ENCODE data around the gene SCLY. TPM values are rescaled to one million over a fixed set of nuclear protein-coding genes. Genes with fewer than 3 reads are reported as not detected.

SCLY gene
- total and polyA plus RNA-seq, 2 experiments from 2014 or later: 16.6 to 25.2 TPM

GRCh38 chr2:238106698-238107524 lies 46.1 kb downstream of the SCLY start:
- peaks cover 11% of the 10 kb centered on the region for H3K4me1 ChIP-seq (ENCODE audit: low read depth)
- peak; percentile 17 for TF ChIP-seq CTCF (IDR thresholded peaks at IDR 0.05; ENCODE audit: low read depth, low read length)

GRCh38 chr2:238107525-238108422 lies 47.0 kb downstream of the SCLY start:
- DNase-seq (ENCODE audit: low read depth in 1 of 2, low spot score in 1 of 2): no peak
- TF ChIP-seq CTCF (IDR thresholded peaks at IDR 0.05; ENCODE audit: low read depth, low read length): no peak
- Histone ChIP-seq H3K9me3 (ENCODE audit: low read depth) (no peaks in the 10 kb centered on the region), H3K4me3 (no peak overlapping the region), H3K27ac (no peak overlapping the region), H3K4me1 (ENCODE audit: low read depth) (peaks cover 11% of the 10 kb centered on the region), H3K36me3 (no peaks in the 10 kb centered on the region), H3K27me3 (no peaks in the 10 kb centered on the region)

More at GRCh38 chr2:238106698-238107524, 46.1 kb downstream of the SCLY start:
- Histone ChIP-seq H3K27ac (no peak overlapping the region), H3K36me3 (no peaks in the 10 kb centered on the region), H3K9me3 (ENCODE audit: low read depth) (no peaks in the 10 kb centered on the region), H3K27me3 (no peaks in the 10 kb centered on the region), H3K4me3 (no peak overlapping the region)
- peak in 1 of 2 donors; percentile 48 for DNase-seq (ENCODE audit: low read depth in 1 of 2, low spot score in 1 of 2)

GRCh38 chr2:238108423-238109183 lies 47.8 kb downstream of the SCLY start:
- peaks cover 11% of the 10 kb centered on the region for H3K4me1 ChIP-seq (ENCODE audit: low read depth)
- peak in 1 of 2 donors; percentile 52 for DNase-seq (ENCODE audit: low read depth in 1 of 2, low spot score in 1 of 2)
- TF ChIP-seq CTCF (IDR thresholded peaks at IDR 0.05; ENCODE audit: low read depth, low read length): no peak
- no peak overlapping the region for H3K27ac ChIP-seq
- no peaks in the 10 kb centered on the region for H3K36me3 ChIP-seq
- H3K27me3 ChIP-seq: no peaks in the 10 kb centered on the region
- no peaks in the 10 kb centered on the region for H3K9me3 ChIP-seq (ENCODE audit: low read depth)
- H3K4me3 ChIP-seq: no peak overlapping the region

GRCh38 chr2:238113611-238114010 lies 52.8 kb downstream of the SCLY start:
- peaks cover 10% of the 10 kb centered on the region for H3K4me1 ChIP-seq (ENCODE audit: low read depth)
- no peaks in the 10 kb centered on the region for H3K9me3 ChIP-seq (ENCODE audit: low read depth)
- DNase-seq (ENCODE audit: low read depth in 1 of 2, low spot score in 1 of 2): no peak
- H3K27ac ChIP-seq: no peak overlapping the region
- peaks cover 6% of the 10 kb centered on the region for H3K27me3 ChIP-seq
- H3K4me3 ChIP-seq: no peak overlapping the region
- no peak for TF ChIP-seq CTCF (IDR thresholded peaks at IDR 0.05; ENCODE audit: low read depth, low read length)
- H3K36me3 ChIP-seq: no peaks in the 10 kb centered on the region

GRCh38 chr2:238114331-238114841 lies 53.6 kb downstream of the SCLY start:
- peaks cover 2% of the 10 kb centered on the region for H3K4me1 ChIP-seq (ENCODE audit: low read depth)
- H3K36me3 ChIP-seq: no peaks in the 10 kb centered on the region
- H3K27ac ChIP-seq: no peak overlapping the region
- H3K27me3 ChIP-seq: peaks cover 6% of the 10 kb centered on the region
- TF ChIP-seq CTCF (IDR thresholded peaks at IDR 0.05; ENCODE audit: low read depth, low read length): no peak
- no peak overlapping the region for H3K4me3 ChIP-seq
- H3K9me3 ChIP-seq (ENCODE audit: low read depth): no peaks in the 10 kb centered on the region
- DNase-seq (ENCODE audit: low read depth in 1 of 2, low spot score in 1 of 2): no peak
